MM.1S (cell line): ENCODE measurements around the gene GLB1L2.

Experiments used
- EZH2phosphoT487 ChIP-seq: fragments of 300-600 bp; sonication (generic); IDR thresholded peaks from 2 replicates; pipeline ENCODE4 v1.6.1; 2018; ENCODE audit warnings: antibody characterized with exemption, low read length
- TF ChIP-seq, protein P1 (sequence below): fragments of 300-600 bp; sonication (generic); IDR thresholded peaks from 2 replicates; pipeline ENCODE4 v1.5.1; 2016; ENCODE audit warnings: antibody characterized with exemption, low read length, mixed read lengths

DNA sequence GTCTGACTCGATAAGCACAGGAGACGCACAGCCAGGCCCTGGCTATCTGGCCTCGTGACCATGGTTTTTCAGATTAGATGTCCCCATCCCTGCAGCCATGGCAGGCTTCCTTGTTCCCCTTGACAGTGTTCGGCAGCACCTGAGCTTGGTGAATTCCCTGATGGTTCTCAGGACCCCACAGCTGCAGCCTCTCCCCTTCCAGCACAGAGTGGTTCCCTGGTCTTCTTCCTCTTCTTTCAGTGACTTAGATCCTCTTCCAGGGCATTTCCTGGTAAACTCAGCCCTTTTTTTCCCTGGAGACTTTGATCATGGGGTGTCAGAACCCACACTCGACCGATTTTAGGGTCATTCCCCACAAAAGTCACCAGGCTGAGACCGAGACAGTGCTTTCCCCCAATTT, 41.1 kb upstream of the GLB1L2 start:
- TF ChIP-seq, protein P1, sequence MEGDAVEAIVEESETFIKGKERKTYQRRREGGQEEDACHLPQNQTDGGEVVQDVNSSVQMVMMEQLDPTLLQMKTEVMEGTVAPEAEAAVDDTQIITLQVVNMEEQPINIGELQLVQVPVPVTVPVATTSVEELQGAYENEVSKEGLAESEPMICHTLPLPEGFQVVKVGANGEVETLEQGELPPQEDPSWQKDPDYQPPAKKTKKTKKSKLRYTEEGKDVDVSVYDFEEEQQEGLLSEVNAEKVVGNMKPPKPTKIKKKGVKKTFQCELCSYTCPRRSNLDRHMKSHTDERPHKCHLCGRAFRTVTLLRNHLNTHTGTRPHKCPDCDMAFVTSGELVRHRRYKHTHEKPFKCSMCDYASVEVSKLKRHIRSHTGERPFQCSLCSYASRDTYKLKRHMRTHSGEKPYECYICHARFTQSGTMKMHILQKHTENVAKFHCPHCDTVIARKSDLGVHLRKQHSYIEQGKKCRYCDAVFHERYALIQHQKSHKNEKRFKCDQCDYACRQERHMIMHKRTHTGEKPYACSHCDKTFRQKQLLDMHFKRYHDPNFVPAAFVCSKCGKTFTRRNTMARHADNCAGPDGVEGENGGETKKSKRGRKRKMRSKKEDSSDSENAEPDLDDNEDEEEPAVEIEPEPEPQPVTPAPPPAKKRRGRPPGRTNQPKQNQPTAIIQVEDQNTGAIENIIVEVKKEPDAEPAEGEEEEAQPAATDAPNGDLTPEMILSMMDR, result no peak
- no peak for TF ChIP-seq EZH2phosphoT487
